ENCODE data around the gene SH2D7. TPM values are rescaled to one million over a fixed set of nuclear protein-coding genes. Genes with fewer than 3 reads are reported as not detected.
A peak's percentile ranks its signal among the peaks of the same experiment; 100 is the strongest.

The SH2D7 gene
- polyA plus RNA-seq, 1 donor (not counting 4 experiments of a cell fraction or from before 2014, with no cell fraction given), result not detected

DNA sequence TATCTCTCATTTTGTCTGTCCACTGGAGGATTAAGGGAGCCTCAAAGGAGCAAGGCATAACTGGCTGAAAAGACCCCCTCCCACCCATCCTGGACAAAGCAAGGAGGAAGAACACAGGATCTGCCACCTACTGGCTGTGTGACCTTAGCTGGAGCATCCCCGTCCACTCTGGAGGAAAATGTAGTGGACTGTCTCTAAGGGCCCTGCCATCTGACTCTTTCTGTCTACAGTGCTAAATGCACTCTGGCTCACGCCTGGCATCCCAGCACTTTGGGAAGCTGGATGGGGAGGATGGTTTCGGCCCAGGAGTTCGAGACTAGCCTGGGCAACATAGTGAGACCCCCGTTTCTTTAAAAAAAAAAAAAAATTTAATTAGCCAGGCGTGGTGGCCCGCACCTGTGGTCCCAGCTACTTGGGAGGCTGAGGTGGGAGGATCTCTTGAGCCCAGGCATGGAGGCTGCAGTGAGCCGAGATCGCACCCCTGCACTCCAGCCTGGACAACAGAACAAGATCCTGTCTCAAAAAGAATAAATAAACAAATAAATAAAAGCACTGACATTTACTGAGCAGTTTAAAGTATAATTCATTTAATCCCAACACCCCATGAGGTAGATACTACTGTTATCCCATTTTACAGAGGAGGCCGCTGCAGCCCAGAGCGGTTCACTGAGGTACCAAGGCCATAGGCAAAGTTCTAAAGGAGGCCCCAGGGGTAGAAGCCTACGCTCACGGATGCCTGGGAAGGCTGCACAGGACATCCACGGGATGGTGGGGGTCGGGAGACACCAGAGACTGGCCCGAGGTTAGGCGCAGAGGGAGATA, 15.9 kb upstream of the SH2D7 start:
- H3K9ac ChIP-seq (ENCODE audit: control insufficient read depth, extremely low read depth, insufficient read depth, low read length), result peak overlapping the region; percentile 79
- H3K4me1 ChIP-seq (ENCODE audit: control insufficient read depth, extremely low read depth, insufficient read depth, low read length), result peaks cover 19% of the 10 kb centered on the region
- peak overlapping the region; percentile 49 for H3K27ac ChIP-seq (ENCODE audit: control insufficient read depth, insufficient read depth, low read length)
- H2AFZ ChIP-seq (ENCODE audit: control insufficient read depth, low read length), result peak overlapping the region; percentile 90
- no peak for FAIRE-seq
- H3K4me2 ChIP-seq (ENCODE audit: control insufficient read depth, extremely low read depth, insufficient read depth, low read depth, low read length), result peak overlapping the region; percentile 96
- peaks cover 48% of the 10 kb centered on the region for H3K79me2 ChIP-seq (ENCODE audit: control insufficient read depth, insufficient read depth, low read length)
- no peaks in the 10 kb centered on the region for H3K9me3 ChIP-seq (ENCODE audit: control insufficient read depth, low read depth, low read length)
- DNase-seq (ENCODE audit: low read depth, low spot score), result no peak
- no peaks in the 10 kb centered on the region for H4K20me1 ChIP-seq (ENCODE audit: control insufficient read depth, extremely low read depth, insufficient read depth, low read length)
- H3K4me3 ChIP-seq (ENCODE audit: control insufficient read depth in 2 of 3, extremely low read depth in 1 of 3, insufficient read depth in 2 of 3, low read depth in 1 of 3, low read length in 3 of 3), result peak overlapping the region; percentile 68 to 97 (median 89)
- H3K36me3 ChIP-seq (ENCODE audit: control insufficient read depth in 2 of 2, extremely low read depth in 1 of 2, insufficient read depth in 2 of 2, low read length in 2 of 2), result no peaks in the 10 kb centered on the region
- H3K27me3 ChIP-seq (ENCODE audit: control insufficient read depth, extremely low read depth, insufficient read depth, low read length), result no peaks in the 10 kb centered on the region
- TF ChIP-seq, protein P1, sequence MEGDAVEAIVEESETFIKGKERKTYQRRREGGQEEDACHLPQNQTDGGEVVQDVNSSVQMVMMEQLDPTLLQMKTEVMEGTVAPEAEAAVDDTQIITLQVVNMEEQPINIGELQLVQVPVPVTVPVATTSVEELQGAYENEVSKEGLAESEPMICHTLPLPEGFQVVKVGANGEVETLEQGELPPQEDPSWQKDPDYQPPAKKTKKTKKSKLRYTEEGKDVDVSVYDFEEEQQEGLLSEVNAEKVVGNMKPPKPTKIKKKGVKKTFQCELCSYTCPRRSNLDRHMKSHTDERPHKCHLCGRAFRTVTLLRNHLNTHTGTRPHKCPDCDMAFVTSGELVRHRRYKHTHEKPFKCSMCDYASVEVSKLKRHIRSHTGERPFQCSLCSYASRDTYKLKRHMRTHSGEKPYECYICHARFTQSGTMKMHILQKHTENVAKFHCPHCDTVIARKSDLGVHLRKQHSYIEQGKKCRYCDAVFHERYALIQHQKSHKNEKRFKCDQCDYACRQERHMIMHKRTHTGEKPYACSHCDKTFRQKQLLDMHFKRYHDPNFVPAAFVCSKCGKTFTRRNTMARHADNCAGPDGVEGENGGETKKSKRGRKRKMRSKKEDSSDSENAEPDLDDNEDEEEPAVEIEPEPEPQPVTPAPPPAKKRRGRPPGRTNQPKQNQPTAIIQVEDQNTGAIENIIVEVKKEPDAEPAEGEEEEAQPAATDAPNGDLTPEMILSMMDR (optimal IDR thresholded peaks at IDR 0.05 in 1 of 3, IDR thresholded peaks at IDR 0.05 in 1 of 3, conservative IDR thresholded peaks at IDR 0.05 in 1 of 3; ENCODE audit: extremely low read depth in 1 of 3, insufficient read depth in 2 of 3, low read length in 3 of 3), result peak in 1 of 3 experiments; percentile 25
- no peak for TF ChIP-seq EZH2 (IDR thresholded peaks at IDR 0.05; ENCODE audit: low read length)
- H3K9me1 ChIP-seq (ENCODE audit: control insufficient read depth, extremely low read depth, insufficient read depth, low read length), result peaks cover 2% of the 10 kb centered on the region
- dilution Hi-C loops (cut with MboI; ENCODE audit: extremely low pct_ligation_motif_present, low sequenced_read_pairs), result no loop called here

DNA sequence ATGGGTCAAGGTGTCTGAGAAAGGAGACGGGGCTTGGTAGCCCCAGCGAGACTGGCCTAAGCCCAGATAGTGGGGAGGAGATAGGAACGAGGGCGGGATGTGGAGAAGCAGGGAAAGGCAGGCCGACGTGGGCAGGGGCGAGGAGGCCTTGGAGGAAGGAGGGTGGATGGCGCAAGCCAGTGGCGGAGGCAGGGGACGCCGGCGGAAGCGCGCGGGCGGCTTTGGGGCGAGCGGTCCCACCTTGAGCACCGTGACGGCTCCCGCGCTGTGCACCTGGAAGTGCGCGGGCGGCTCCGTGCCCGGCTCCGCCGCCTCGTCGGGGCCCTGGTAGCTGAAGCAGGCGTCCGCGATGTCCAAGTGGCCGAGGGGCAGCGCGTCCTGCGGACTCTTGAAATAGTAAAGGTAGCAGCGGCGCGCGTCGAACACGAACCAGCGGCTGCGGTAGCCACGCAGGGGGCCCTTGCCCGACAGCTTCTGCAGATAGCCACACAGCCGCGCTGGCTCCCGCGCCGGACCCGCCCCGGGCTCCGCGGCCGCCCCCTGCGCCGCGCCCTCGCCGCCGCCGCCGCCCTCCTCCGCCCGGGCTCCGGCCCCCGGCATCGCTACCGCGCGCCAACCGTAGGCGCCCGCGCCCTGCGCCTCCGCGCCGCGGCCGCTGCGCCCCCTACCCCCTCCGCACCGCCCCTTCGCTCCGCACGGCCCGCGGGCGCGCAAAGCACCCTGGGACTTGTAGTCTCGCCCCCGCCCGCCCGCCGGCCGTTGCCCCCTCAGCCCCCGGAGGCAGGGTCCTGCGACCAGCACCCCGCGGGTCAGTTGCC, 15.1 kb upstream of the SH2D7 start, which contains the start of gene TBC1D2B:
TSS of gene TBC1D2B (minus strand) at position 659 of the 818 bp plus-strand sequence. CDS start at position 600, 59 bp downstream.
- peaks cover 18% of the 10 kb centered on the region for H3K4me1 ChIP-seq (ENCODE audit: control insufficient read depth, extremely low read depth, insufficient read depth, low read length)
- H3K9ac ChIP-seq (ENCODE audit: control insufficient read depth, extremely low read depth, insufficient read depth, low read length), result peak within 1 kb of the TSS; percentile 79
- peaks cover 42% of the 10 kb centered on the region for H3K79me2 ChIP-seq (ENCODE audit: control insufficient read depth, insufficient read depth, low read length)
- DNase-seq (ENCODE audit: low read depth, low spot score) (no peak), FAIRE-seq (no peak)
- no peaks in the 10 kb centered on the region for H3K27me3 ChIP-seq (ENCODE audit: control insufficient read depth, extremely low read depth, insufficient read depth, low read length)
- TF ChIP-seq, protein P1 (optimal IDR thresholded peaks at IDR 0.05 in 1 of 3, IDR thresholded peaks at IDR 0.05 in 1 of 3, conservative IDR thresholded peaks at IDR 0.05 in 1 of 3; ENCODE audit: extremely low read depth in 1 of 3, insufficient read depth in 2 of 3, low read length in 3 of 3), result peak in 1 of 3 experiments; percentile 25
- no peak for TF ChIP-seq EZH2 (IDR thresholded peaks at IDR 0.05; ENCODE audit: low read length)
- H3K9me3 ChIP-seq (ENCODE audit: control insufficient read depth, low read depth, low read length), result no peaks in the 10 kb centered on the region
- H2AFZ ChIP-seq (ENCODE audit: control insufficient read depth, low read length), result peak within 1 kb of the TSS; percentile 90
- peak within 1 kb of the TSS; percentile 68 to 97 (median 89) for H3K4me3 ChIP-seq (ENCODE audit: control insufficient read depth in 2 of 3, extremely low read depth in 1 of 3, insufficient read depth in 2 of 3, low read depth in 1 of 3, low read length in 3 of 3)
- no peaks in the 10 kb centered on the region for H3K36me3 ChIP-seq (ENCODE audit: control insufficient read depth in 2 of 2, extremely low read depth in 1 of 2, insufficient read depth in 2 of 2, low read length in 2 of 2)
- peaks cover 2% of the 10 kb centered on the region for H3K9me1 ChIP-seq (ENCODE audit: control insufficient read depth, extremely low read depth, insufficient read depth, low read length)
- dilution Hi-C loops (cut with MboI; ENCODE audit: extremely low pct_ligation_motif_present, low sequenced_read_pairs), result no loop called here
- peak within 1 kb of the TSS; percentile 96 for H3K4me2 ChIP-seq (ENCODE audit: control insufficient read depth, extremely low read depth, insufficient read depth, low read depth, low read length)
- H4K20me1 ChIP-seq (ENCODE audit: control insufficient read depth, extremely low read depth, insufficient read depth, low read length), result no peaks in the 10 kb centered on the region
- peak within 1 kb of the TSS; percentile 40 for H3K27ac ChIP-seq (ENCODE audit: control insufficient read depth, insufficient read depth, low read length)

All from keratinocyte (primary cell).